ENCODE data around the gene HRAS.

HRAS gene

DNA sequence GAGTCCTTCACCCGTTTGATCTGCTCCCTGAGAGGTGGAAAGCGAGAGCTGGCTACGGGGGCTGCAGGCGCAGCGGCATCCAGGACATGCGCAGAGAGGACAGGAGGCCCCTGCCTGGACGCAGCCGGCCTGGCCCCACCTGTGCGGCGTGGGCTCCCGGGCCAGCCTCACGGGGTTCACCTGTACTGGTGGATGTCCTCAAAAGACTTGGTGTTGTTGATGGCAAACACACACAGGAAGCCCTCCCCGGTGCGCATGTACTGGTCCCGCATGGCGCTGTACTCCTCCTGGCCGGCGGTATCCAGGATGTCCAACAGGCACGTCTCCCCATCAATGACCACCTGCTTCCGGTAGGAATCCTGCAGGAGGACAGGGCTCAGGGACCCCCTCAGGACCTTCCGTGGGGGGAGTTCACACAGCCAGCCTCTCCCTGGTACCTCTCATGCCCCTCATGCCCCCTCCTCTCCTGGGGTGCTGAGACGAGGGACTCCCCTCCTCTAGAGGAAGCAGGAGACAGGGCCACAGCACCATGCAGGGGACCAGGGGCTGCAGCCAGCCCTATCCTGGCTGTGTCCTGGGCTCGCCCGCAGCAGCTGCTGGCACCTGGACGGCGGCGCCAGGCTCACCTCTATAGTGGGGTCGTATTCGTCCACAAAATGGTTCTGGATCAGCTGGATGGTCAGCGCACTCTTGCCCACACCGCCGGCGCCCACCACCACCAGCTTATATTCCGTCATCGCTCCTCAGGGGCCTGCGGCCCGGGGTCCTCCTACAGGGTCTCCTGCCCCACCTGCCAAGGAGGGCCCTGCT is 1.6 kb downstream of the HRAS start:
- TF ChIP-seq ZNF274 (IDR thresholded peaks at IDR 0.05; ENCODE audit: low read depth, low read length): no peak
- no peak for TF ChIP-seq SUZ12 (IDR thresholded peaks at IDR 0.05; ENCODE audit: extremely low read depth, insufficient read depth, insufficient read length)
- TF ChIP-seq YY1 (IDR thresholded peaks at IDR 0.05; ENCODE audit: insufficient read depth, insufficient read length): no peak
- peak overlapping the region; percentile 80 for H3K4me3 ChIP-seq (ENCODE audit: insufficient read length, low read depth)
- H3K9me3 ChIP-seq (ENCODE audit: insufficient read depth, low read length): no peaks in the 10 kb centered on the region
- no peak for DNase-seq (ENCODE audit: low read depth, low spot score)
- peaks cover 26% of the 10 kb centered on the region for H3K27me3 ChIP-seq (ENCODE audit: insufficient read depth, insufficient read length)
- peaks cover 49% of the 10 kb centered on the region for H3K36me3 ChIP-seq (ENCODE audit: insufficient read depth, insufficient read length, low read length)
- H3K4me1 ChIP-seq (ENCODE audit: insufficient read depth, insufficient read length): peaks cover 25% of the 10 kb centered on the region
- H3K9ac ChIP-seq (ENCODE audit: insufficient read length, low read depth): peak overlapping the region; percentile 94

DNA sequence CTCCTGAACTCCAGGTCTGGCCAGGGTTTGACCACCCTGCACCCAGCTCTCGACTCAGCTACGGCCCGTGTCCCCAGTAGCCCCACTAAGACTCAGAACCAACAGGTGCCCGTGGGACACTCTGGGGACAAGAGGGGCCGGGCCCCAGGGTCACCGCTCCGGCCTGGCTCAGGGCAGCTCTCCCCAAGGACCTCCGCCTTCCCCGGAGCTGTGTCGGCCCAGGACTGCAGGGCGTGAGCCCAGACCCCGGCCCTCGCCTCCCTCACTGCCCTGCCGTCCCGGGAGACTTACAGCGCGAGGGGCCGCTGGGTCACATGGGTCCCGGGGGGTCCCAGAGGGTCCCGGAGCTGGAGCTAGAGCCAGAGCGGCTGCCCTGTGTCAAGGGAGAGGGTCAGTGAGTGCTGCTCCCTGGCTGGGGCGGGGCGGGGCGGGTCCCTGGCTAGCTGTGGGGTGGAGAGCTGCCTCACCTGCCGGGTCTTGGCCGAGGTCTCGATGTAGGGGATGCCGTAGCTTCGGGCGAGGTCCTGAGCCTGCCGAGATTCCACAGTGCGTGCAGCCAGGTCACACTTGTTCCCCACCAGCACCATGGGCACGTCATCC is 2.3 kb downstream of the HRAS start:
- peaks cover 54% of the 10 kb centered on the region for H3K36me3 ChIP-seq (ENCODE audit: insufficient read depth, insufficient read length, low read length)
- H3K27me3 ChIP-seq (ENCODE audit: insufficient read depth, insufficient read length): peaks cover 21% of the 10 kb centered on the region
- TF ChIP-seq YY1 (IDR thresholded peaks at IDR 0.05; ENCODE audit: insufficient read depth, insufficient read length) (no peak), SUZ12 (IDR thresholded peaks at IDR 0.05; ENCODE audit: extremely low read depth, insufficient read depth, insufficient read length) (no peak), ZNF274 (IDR thresholded peaks at IDR 0.05; ENCODE audit: low read depth, low read length) (no peak)
- peak overlapping the region; percentile 94 for H3K9ac ChIP-seq (ENCODE audit: insufficient read length, low read depth)
- DNase-seq (ENCODE audit: low read depth, low spot score): no peak
- no peaks in the 10 kb centered on the region for H3K9me3 ChIP-seq (ENCODE audit: insufficient read depth, low read length)
- H3K4me1 ChIP-seq (ENCODE audit: insufficient read depth, insufficient read length): peaks cover 24% of the 10 kb centered on the region
- peak overlapping the region; percentile 8 for H3K4me3 ChIP-seq (ENCODE audit: insufficient read length, low read depth)

DNA sequence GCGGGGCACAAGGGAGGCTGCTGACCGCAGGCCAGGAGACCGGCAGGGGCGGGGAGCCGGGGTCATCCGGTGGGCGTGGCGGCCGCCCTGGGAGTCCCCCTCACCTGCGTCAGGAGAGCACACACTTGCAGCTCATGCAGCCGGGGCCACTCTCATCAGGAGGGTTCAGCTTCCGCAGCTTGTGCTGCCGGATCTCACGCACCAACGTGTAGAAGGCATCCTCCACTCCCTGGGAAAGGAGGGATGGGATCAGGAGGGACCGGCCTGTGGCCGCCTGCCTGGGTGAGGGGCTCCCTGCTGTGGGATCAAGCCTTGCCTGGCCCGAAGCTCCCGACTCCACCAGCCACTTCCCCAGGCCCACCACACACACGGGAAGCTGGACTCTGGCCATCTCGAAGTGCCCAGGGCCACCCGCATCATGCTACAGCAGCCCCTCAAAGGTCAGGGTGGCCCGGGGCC is 2.8 kb downstream of the HRAS start:
- H3K4me1 ChIP-seq (ENCODE audit: insufficient read depth, insufficient read length): peaks cover 19% of the 10 kb centered on the region
- peaks cover 54% of the 10 kb centered on the region for H3K36me3 ChIP-seq (ENCODE audit: insufficient read depth, insufficient read length, low read length)
- no peak for DNase-seq (ENCODE audit: low read depth, low spot score)
- H3K9me3 ChIP-seq (ENCODE audit: insufficient read depth, low read length): no peaks in the 10 kb centered on the region
- TF ChIP-seq SUZ12 (IDR thresholded peaks at IDR 0.05; ENCODE audit: extremely low read depth, insufficient read depth, insufficient read length): no peak
- no peak for TF ChIP-seq YY1 (IDR thresholded peaks at IDR 0.05; ENCODE audit: insufficient read depth, insufficient read length)
- TF ChIP-seq ZNF274 (IDR thresholded peaks at IDR 0.05; ENCODE audit: low read depth, low read length): no peak
- H3K27me3 ChIP-seq (ENCODE audit: insufficient read depth, insufficient read length): peaks cover 15% of the 10 kb centered on the region
- peak overlapping the region; percentile 42 for H3K9ac ChIP-seq (ENCODE audit: insufficient read length, low read depth)
- H3K4me3 ChIP-seq (ENCODE audit: insufficient read length, low read depth): peak overlapping the region; percentile 8

DNA sequence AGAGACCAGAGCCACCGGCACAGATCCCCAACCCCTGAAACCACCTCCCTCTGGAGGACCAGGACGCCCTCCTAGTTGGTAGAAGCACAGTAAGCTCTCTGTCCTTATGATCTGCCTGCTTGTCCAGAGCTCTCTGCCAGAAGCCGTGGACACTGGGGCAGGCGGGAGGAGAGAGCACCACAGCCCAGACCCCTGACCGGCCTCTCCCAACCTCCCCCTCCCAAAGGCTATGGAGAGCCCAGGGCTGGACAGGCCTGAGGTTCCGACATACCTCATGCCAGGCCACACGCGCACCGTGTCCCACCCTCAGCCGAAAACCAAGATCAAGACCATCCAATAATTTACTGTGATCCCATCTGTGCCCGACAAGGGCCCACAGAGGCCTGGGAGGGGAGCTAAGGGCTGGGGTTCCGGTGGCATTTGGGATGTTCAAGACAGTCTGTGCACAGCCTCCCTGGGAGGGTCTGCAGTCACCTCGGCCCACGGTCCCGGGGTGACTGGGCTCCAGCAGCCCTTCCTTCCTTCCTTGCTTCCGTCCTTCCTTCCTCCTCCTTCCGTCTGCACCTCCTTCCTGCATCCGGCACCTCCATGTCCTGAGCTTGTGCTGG is 3.4 kb downstream of the HRAS start:
- H3K36me3 ChIP-seq (ENCODE audit: insufficient read depth, insufficient read length, low read length): peaks cover 54% of the 10 kb centered on the region
- H3K9me3 ChIP-seq (ENCODE audit: insufficient read depth, low read length): no peaks in the 10 kb centered on the region
- no peak for TF ChIP-seq YY1 (IDR thresholded peaks at IDR 0.05; ENCODE audit: insufficient read depth, insufficient read length)
- peak overlapping the region; percentile 42 for H3K9ac ChIP-seq (ENCODE audit: insufficient read length, low read depth)
- H3K4me3 ChIP-seq (ENCODE audit: insufficient read length, low read depth): no peak overlapping the region
- no peak for DNase-seq (ENCODE audit: low read depth, low spot score)
- H3K27me3 ChIP-seq (ENCODE audit: insufficient read depth, insufficient read length): peaks cover 10% of the 10 kb centered on the region
- H3K4me1 ChIP-seq (ENCODE audit: insufficient read depth, insufficient read length): peaks cover 16% of the 10 kb centered on the region

DNA sequence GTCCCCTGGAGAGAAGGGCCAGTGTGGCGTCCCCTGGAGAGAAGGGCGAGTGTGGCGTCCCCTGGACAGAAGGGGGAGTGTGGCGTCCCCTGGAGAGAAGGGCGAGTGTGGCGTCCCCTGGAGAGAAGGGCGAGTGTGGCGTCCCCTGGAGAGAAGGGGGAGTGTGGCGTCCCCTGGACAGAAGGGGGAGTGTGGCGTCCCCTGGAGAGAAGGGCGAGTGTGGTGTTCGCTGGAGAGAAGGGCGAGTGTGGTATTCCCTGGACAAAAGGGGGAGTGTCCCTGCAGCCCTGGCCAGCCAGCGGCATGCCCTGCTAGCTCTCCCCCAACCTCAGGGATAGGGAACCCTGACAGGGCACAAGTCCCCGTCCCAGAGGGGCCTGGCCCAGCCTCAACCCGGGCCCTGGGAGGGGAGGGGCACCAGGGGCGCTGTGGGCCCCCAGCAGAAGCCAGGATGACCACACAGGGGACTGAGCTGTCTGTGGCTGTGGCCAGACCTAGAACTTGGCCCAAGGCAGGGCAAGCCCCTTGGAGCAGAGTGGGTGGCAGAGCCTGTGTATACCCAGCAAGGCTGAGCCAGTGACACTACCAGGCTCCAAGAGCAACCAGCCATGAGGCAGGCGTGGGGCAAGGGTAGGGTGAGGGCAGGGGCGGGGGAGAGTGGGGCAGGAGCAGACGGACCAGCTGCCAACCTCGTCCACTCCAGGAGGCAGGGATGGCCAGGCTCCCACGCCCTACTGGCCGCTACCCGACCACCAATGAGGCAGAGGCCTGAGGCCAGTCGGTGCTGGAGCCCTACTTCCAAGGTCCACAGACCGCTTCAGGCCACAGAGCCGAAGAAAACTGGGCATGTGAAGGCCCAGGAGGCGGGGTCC is 4.2 kb downstream of the HRAS start:
- Histone ChIP-seq H3K36me3 (ENCODE audit: insufficient read depth, insufficient read length, low read length) (peaks cover 54% of the 10 kb centered on the region), H3K4me3 (ENCODE audit: insufficient read length, low read depth) (no peak overlapping the region), H3K27me3 (ENCODE audit: insufficient read depth, insufficient read length) (peaks cover 3% of the 10 kb centered on the region), H3K9ac (ENCODE audit: insufficient read length, low read depth) (no peak overlapping the region), H3K9me3 (ENCODE audit: insufficient read depth, low read length) (no peaks in the 10 kb centered on the region), H3K4me1 (ENCODE audit: insufficient read depth, insufficient read length) (peaks cover 12% of the 10 kb centered on the region)
- DNase-seq (ENCODE audit: low read depth, low spot score): no peak
- TF ChIP-seq YY1 (IDR thresholded peaks at IDR 0.05; ENCODE audit: insufficient read depth, insufficient read length) (no peak), ZNF274 (IDR thresholded peaks at IDR 0.05; ENCODE audit: low read depth, low read length) (no peak), SUZ12 (IDR thresholded peaks at IDR 0.05; ENCODE audit: extremely low read depth, insufficient read depth, insufficient read length) (no peak)

DNA sequence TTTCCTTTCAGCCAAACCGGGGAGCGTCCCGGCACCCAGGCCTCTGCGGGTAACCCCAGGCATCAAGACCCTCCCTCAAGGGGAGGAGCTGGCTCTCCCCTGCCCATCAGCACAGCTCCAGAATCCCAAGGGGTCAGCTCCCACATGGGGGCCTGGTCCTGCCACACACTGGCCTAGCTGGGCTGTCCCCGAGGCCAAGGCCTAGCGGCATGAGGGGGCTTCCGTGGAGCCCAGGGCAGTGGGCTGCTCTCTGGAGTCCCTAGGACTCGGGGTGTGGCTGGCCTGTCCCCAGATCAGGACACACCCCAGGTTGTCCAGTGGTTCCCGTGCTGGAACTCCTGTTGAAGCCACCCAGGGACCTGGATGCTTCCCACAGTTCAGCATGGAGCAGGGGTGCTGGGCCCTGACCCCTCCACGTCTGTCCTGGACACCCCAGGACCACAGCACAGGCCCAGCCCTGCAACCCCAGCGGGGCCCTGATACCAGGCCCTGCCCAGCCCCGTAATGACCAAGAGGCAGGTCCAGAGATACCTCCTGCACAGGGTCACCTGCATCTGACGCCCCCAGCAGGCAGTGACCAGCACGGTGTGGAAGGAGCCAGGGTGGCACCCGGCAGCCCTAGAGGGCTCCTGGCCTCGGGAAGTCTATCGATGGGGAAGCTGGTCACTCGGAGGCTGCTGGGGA is 5.5 kb downstream of the HRAS start:
- H3K36me3 ChIP-seq (ENCODE audit: insufficient read depth, insufficient read length, low read length): peaks cover 54% of the 10 kb centered on the region
- no peak for DNase-seq (ENCODE audit: low read depth, low spot score)
- TF ChIP-seq SUZ12 (IDR thresholded peaks at IDR 0.05; ENCODE audit: extremely low read depth, insufficient read depth, insufficient read length): no peak
- no peak for TF ChIP-seq ZNF274 (IDR thresholded peaks at IDR 0.05; ENCODE audit: low read depth, low read length)
- TF ChIP-seq YY1 (IDR thresholded peaks at IDR 0.05; ENCODE audit: insufficient read depth, insufficient read length): no peak
- no peak overlapping the region for H3K4me3 ChIP-seq (ENCODE audit: insufficient read length, low read depth)
- no peaks in the 10 kb centered on the region for H3K9me3 ChIP-seq (ENCODE audit: insufficient read depth, low read length)
- H3K9ac ChIP-seq (ENCODE audit: insufficient read length, low read depth): no peak overlapping the region
- peaks cover 12% of the 10 kb centered on the region for H3K4me1 ChIP-seq (ENCODE audit: insufficient read depth, insufficient read length)
- H3K27me3 ChIP-seq (ENCODE audit: insufficient read depth, insufficient read length): no peaks in the 10 kb centered on the region
